Colonic mucosa (tissue), 4 donors: Measurements from ENCODE around the gene BIN2. TPM values are rescaled to one million over a fixed set of nuclear protein-coding genes. Genes with fewer than 3 reads are reported as not detected.
"Not testable (repeated sequence)": the region's sequence is repeated elsewhere in the genome, so short reads cannot be mapped to it uniquely, and the experiment has no call there.

Experiments
- DNase-seq: peaks from one replicate; pipeline ENCODE4 v3.0.0-alpha.2; 2020
- H3K27ac ChIP-seq: fragments of 200-600 bp; one replicate; pipeline ENCODE4 v1.8.0; 2021
- H3K27me3 ChIP-seq: fragments of 200-600 bp; one replicate; pipeline ENCODE4 v1.8.0; 2021
- H3K36me3 ChIP-seq: fragments of 200-600 bp; one replicate; pipeline ENCODE4 v1.8.0; 2021
- H3K4me1 ChIP-seq: fragments of 200-600 bp; one replicate; pipeline ENCODE4 v1.8.0; 2021; ENCODE audit warnings: mild to moderate bottlenecking
- H3K4me3 ChIP-seq: fragments of 200-600 bp; one replicate; pipeline ENCODE4 v1.8.0; 2021
- H3K9ac ChIP-seq, 2 donors: one replicate each; pipeline ENCODE4 v1.7.0; 2013; ENCODE audit warnings: control low read depth in 2 of 2, low read depth in 2 of 2, low read length in 2 of 2
- H3K9me3 ChIP-seq: fragments of 200-600 bp; one replicate; pipeline ENCODE4 v1.8.0; 2021
- intact Hi-C: fragments of 100-400 bp; cut with DNase I; formaldehyde crosslinking; loops from one replicate; pipeline ENCODE4 v1.14.1; 2022
- total RNA-seq, 2 donors: library from RNA; stranded (reverse); fragmentation: NEBNext Ultra II Directional in 1 of 2; extraction: Animal tissue kit (Norgen Biotek cat#: 25700) in 1 of 2; gene quantifications; one replicate each; pipeline ENCODE4 v1.2.1, GENCODE V29; 2021
- TF ChIP-seq, protein P1 (sequence below): fragments of 200-600 bp; IDR thresholded peaks from one replicate; pipeline ENCODE4 v1.8.0; 2022; ENCODE audit warnings: antibody characterized with exemption, mild to moderate bottlenecking
- donor health status: healthy.
- donor health status: DM: no; HTN: no; CAD: no.
- donor health status: DM: no; HTN: no; CAD: no.

BIN2 gene
- total RNA-seq, 2 donors from 2014 or later: 6.7 to 6.8 TPM

DNA sequence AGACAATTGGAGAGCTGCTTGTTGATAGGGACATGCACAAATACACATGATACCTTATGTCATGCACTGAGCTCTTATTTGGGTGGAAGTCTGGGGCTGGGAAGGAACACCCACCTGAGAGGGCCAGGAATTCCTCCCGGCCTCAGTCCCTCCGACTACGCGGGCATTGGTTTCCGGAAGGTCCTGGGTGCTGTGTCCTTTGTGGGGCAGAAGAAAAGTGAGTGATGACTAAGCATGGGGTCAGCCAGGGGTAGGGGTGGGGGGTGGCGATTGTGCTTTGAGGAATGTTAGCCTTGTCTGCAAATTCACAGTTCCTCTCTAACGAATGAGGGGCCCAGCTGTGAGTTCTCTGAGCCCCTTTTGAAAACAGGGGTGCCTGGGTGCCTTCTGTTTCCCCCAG is 21.7 kb upstream of the BIN2 start:
- intact Hi-C loops: loop anchor here (10.0 kb wide), 1 partner anchor 301 kb away; the partner anchor contains the start of gene LETMD1
- H3K27me3 ChIP-seq: no peaks in the 10 kb centered on the region
- no peaks in the 10 kb centered on the region for H3K36me3 ChIP-seq
- H3K9ac ChIP-seq: no peak overlapping the region
- H3K9me3 ChIP-seq: no peaks in the 10 kb centered on the region
- no peak overlapping the region for H3K27ac ChIP-seq
- peaks cover 3% of the 10 kb centered on the region for H3K4me1 ChIP-seq
- DNase-seq: no peak
- H3K4me3 ChIP-seq: no peak overlapping the region
- TF ChIP-seq, protein P1, sequence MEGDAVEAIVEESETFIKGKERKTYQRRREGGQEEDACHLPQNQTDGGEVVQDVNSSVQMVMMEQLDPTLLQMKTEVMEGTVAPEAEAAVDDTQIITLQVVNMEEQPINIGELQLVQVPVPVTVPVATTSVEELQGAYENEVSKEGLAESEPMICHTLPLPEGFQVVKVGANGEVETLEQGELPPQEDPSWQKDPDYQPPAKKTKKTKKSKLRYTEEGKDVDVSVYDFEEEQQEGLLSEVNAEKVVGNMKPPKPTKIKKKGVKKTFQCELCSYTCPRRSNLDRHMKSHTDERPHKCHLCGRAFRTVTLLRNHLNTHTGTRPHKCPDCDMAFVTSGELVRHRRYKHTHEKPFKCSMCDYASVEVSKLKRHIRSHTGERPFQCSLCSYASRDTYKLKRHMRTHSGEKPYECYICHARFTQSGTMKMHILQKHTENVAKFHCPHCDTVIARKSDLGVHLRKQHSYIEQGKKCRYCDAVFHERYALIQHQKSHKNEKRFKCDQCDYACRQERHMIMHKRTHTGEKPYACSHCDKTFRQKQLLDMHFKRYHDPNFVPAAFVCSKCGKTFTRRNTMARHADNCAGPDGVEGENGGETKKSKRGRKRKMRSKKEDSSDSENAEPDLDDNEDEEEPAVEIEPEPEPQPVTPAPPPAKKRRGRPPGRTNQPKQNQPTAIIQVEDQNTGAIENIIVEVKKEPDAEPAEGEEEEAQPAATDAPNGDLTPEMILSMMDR: no peak

DNA sequence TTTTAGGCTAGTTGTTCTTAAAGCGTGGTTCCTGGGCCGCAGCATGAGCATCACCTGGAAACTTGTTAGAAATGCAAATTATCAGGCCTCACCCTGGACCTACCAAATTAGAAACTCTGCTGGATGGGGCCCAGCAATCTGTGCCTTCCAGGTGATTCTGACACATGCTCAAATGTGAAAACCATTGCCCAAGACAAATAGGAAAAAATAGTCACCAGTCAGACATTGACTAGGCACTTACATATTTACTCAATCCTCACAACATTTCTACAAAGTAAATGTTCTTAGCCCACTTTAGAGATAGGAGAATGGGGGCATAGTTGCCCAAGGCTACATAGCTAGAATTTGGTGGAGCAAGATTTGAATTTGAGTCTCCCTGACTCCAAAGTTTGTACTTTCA is 19.2 kb upstream of the BIN2 start:
- Histone ChIP-seq H3K4me3 (no peak overlapping the region), H3K36me3 (no peaks in the 10 kb centered on the region), H3K27ac (no peak overlapping the region), H3K9ac (no peak overlapping the region), H3K27me3 (no peaks in the 10 kb centered on the region), H3K9me3 (no peaks in the 10 kb centered on the region), H3K4me1 (peaks cover 3% of the 10 kb centered on the region)
- TF ChIP-seq, protein P1: no peak
- no peak for DNase-seq
- intact Hi-C loops: loop anchor here (5.0 to 10.0 kb wide), 2 partner anchors 76 to 298 kb away; partner anchors contain the start of gene LETMD1

DNA sequence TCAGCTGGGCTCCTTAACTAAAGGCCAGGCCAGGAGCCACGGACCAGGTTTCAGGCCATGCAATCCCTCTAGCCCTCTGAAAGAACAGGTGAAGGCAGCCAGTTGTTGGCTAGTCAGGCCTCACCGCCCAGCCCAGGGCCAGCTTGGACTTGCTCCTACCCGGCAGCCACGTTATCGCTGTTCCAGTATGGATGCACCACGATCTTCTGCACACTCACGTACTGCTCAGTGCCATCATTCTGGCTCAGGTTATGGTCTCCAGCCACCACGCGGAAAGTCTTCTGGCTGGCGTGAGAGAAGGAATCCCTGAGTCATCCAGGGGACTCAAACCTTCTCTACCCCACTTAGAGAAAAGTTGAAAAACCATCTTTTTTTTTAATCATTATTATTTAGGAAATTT is 18.4 kb upstream of the BIN2 start:
- intact Hi-C loops: loop anchor here (5.0 to 10.0 kb wide), 2 partner anchors 75 to 298 kb away; partner anchors contain the start of gene LETMD1

DNA sequence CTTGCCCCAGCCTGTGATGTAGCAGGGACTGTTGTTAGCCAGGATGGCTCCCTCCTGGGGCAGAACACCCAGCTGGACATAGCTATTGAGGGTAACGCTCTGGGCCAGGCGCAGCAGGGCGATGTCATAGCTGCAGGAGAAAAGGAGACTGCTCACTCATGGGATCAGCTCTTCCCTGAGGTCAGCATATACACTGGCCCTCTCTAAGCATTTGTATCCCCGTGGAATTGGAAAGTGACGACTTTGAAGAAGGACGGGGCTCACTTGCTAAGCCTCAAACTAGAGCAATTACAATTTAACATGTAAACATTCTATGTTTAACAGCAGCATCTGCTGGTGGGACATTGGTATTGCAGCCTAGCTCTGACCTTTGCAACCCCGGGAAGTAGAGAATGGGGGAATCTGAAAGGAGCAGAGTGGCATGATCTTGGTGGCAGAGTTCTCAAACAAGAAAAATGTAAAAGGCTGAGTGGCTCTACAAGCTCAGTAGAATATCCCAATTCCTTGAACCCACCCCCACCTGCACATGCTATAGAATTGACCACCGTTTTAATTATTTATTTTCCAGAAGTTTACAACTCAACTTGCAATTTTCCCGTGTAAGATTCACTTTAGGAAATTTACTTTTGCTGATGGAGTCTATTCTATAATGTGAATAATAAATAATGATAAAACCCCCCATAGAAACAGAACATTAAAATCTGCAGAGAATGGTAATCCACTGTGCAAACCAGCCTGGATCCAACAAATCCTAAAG is 17.5 kb upstream of the BIN2 start:
- H3K4me3 ChIP-seq: peak overlapping the region; percentile 24

More for the DNA sequence above, 18.4 kb upstream of the BIN2 start:
- Histone ChIP-seq H3K36me3 (no peaks in the 10 kb centered on the region), H3K27me3 (no peaks in the 10 kb centered on the region), H3K4me1 (peaks cover 3% of the 10 kb centered on the region), H3K9me3 (no peaks in the 10 kb centered on the region), H3K27ac (no peak overlapping the region), H3K9ac (no peak overlapping the region), H3K4me3 (no peak overlapping the region)
- TF ChIP-seq, protein P1: no peak
- DNase-seq: no peak

DNA sequence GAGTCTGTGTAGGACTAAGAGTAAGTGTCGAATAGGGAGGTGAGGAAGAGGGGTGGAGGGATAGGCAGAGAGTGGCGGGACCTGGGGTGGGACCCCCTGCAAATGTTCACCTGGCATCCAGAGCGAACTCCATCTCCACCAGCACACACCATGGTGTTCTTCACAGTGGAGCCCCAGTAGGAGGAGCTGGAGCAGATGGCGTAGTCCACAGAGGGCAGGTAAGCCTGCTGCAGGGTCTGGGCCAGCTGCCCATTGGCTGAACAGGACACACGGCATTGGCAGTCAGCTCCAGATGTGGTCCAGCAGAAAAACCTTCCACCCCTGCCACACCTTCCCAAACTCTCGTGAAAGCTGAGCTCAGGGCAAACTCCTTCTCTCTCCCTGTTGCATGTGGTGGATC is 15.8 kb upstream of the BIN2 start:
- peaks cover 3% of the 10 kb centered on the region for H3K4me1 ChIP-seq
- no peaks in the 10 kb centered on the region for H3K9me3 ChIP-seq
- intact Hi-C loops: loop anchor here (5.0 to 10.0 kb wide), 2 partner anchors 72 to 295 kb away; partner anchors contain the start of gene LETMD1
- no peak overlapping the region for H3K4me3 ChIP-seq
- H3K9ac ChIP-seq: no peak overlapping the region
- TF ChIP-seq, protein P1: no peak
- no peaks in the 10 kb centered on the region for H3K36me3 ChIP-seq
- H3K27me3 ChIP-seq: no peaks in the 10 kb centered on the region
- DNase-seq: no peak
- no peak overlapping the region for H3K27ac ChIP-seq

More for the DNA sequence above, 17.5 kb upstream of the BIN2 start:
- H3K27me3 ChIP-seq: no peaks in the 10 kb centered on the region
- intact Hi-C loops: loop anchor here (5.0 to 10.0 kb wide), 2 partner anchors 74 to 297 kb away; partner anchors contain the start of gene LETMD1
- no peaks in the 10 kb centered on the region for H3K36me3 ChIP-seq
- peaks cover 3% of the 10 kb centered on the region for H3K4me1 ChIP-seq
- H3K9ac ChIP-seq: peak overlapping the region in 1 of 2 donors; percentile 72
- peak; percentile 86 for DNase-seq
- H3K9me3 ChIP-seq: no peaks in the 10 kb centered on the region
- TF ChIP-seq, protein P1: peak; percentile 99
- H3K27ac ChIP-seq: no peak overlapping the region

DNA sequence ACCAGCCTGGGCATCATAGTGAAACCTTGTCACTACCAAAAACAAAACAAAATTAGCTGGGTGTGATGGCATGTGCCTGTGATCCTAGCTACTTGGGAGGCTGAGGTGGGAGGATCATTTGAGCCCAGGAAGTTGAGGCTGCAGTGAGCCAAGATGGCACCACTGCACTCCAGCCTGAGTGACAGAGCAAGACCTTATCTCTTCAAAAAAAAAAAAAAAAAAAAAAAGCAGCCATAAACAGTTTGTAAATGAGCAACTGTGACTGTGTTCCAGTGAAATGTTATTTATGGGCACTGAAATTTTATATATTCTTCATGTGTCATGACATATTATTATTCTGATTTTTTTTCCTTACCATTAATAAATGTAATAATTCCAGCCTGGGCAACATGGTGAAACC is 13.4 kb upstream of the BIN2 start:
- H3K9me3 ChIP-seq, H3K4me3 ChIP-seq, intact Hi-C loops, H3K27ac ChIP-seq, DNase-seq, H3K4me1 ChIP-seq, H3K9ac ChIP-seq, H3K36me3 ChIP-seq, H3K27me3 ChIP-seq: not testable (repeated sequence)
